HCT116 (cell line): ENCODE results near the gene BNIP1. TPM values are rescaled to one million over a fixed set of nuclear protein-coding genes. Genes with fewer than 3 reads are reported as not detected.

ENCODE experiments used
- ATAC-seq: fragments of 200-7000 bp; cut with Tn5 transposase; 2 replicates; pipeline ENCODE4 v1.9.1; 2020; ENCODE audit warnings: mild to moderate bottlenecking, moderate library complexity
- BruUV-seq: library from RNA; stranded (reverse); fragments of 400-500 nt; replicated peaks from 2 replicates; lab custom pipeline; 2021; lab: Mats Ljungman, UMichigan
- CTCF ChIA-PET: fragments of 300-600 bp; sonication (Branson Sonifier 250); formaldehyde crosslinking; loops from one replicate; lab custom pipeline; 2021; ENCODE audit warnings: antibody characterized with exemption; lab: Charles Lee
- POLR2A ChIA-PET: fragments of 300-600, 350-600 bp; sonication (Branson Sonifier 250); formaldehyde crosslinking; loops from one replicate; lab custom pipeline; 2021; ENCODE audit warnings: antibody characterized with exemption; lab: Charles Lee
- RAD21 ChIA-PET, 2 experiments: fragments of 300-600 bp; sonication (Branson Sonifier 250); formaldehyde crosslinking; loops; one replicate each; lab custom pipeline; 2023; ENCODE audit warnings: low total read pairs in 2 of 2; ENCODE audit not compliant: uncharacterized antibody in 2 of 2, unreplicated experiment in 2 of 2, low non-redundant PET in 1 of 2; lab: Charles Lee
- DNase-seq: peaks from one replicate; pipeline ENCODE4 v3.0.0-alpha.2; 2010; ENCODE audit warnings: low read depth, low spot score
- H2AFZ ChIP-seq: fragments of 200-600 bp; shearing (Covaris generic), sonication (generic); 2 replicates; pipeline ENCODE4 v1.6.1; 2017; ENCODE audit warnings: low read depth, mixed run types, mixed read lengths, antibody characterized with exemption, low read length; ENCODE audit not compliant: poor library complexity, severe bottlenecking
- H3K27ac ChIP-seq: 2 replicates; pipeline ENCODE4 v1.5.1; 2012; ENCODE audit warnings: low read depth, low read length
- H3K27me3 ChIP-seq: fragments of 200-600 bp; sonication (generic); 2 replicates; pipeline ENCODE4 v1.6.1; 2016; ENCODE audit warnings: mixed run types, low read length, mixed read lengths; ENCODE audit not compliant: insufficient read depth
- H3K36me3 ChIP-seq, 2 experiments: fragments of 200-500 bp in 1 of 2; fragments of 200-600 bp in 1 of 2; sonication (Bioruptor generic) in 1 of 2; sonication (generic) in 1 of 2; 2 replicates each; pipeline versions ENCODE4 v1.5.1 to v1.6.1; 2014 to 2016; ENCODE audit warnings: low read length in 2 of 2, inconsistent platforms in 1 of 2, mixed read lengths in 1 of 2, mixed run types in 1 of 2; ENCODE audit not compliant: insufficient read depth in 2 of 2, control insufficient read depth in 1 of 2
- H3K4me1 ChIP-seq, 2 experiments: fragments of 200-600 bp in 1 of 2; sonication (generic) in 1 of 2; 2 replicates each; pipeline versions ENCODE4 v1.5.1 to v1.6.1; 2012 to 2017; ENCODE audit warnings: low read length in 2 of 2, inconsistent platforms in 1 of 2, mild to moderate bottlenecking in 1 of 2, mixed read lengths in 1 of 2, mixed run types in 1 of 2, moderate library complexity in 1 of 2; ENCODE audit not compliant: insufficient read depth in 2 of 2, control insufficient read depth in 1 of 2
- H3K4me2 ChIP-seq: fragments of 200-600 bp; sonication (generic); 2 replicates; pipeline ENCODE4 v1.6.1; 2017; ENCODE audit warnings: mixed run types, low read length, mixed read lengths
- H3K4me3 ChIP-seq, 2 experiments: fragments of 200-600 bp in 1 of 2; sonication (generic) in 1 of 2; replicated peaks in 1 of 2; 2 replicates each; pipeline ENCODE4 v1.5.1; 2011 to 2016; ENCODE audit warnings: low read length in 2 of 2, control low read depth in 1 of 2, low read depth in 1 of 2, mild to moderate bottlenecking in 1 of 2, mixed read lengths in 1 of 2, mixed run types in 1 of 2
- H3K79me2 ChIP-seq: fragments of 200-600 bp; sonication (generic); 2 replicates; pipeline ENCODE4 v1.6.1; 2017; ENCODE audit warnings: mild to moderate bottlenecking, mixed run types, low read length, moderate library complexity, mixed read lengths; ENCODE audit not compliant: insufficient read depth
- H3K9ac ChIP-seq: fragments of 200-600 bp; sonication (generic); 2 replicates; pipeline ENCODE4 v1.6.1; 2016; ENCODE audit warnings: low read length, mixed read lengths
- H3K9me2 ChIP-seq: fragments of 200-600 bp; sonication (generic), shearing (Covaris generic); 2 replicates; pipeline ENCODE4 v1.6.1; 2017; ENCODE audit warnings: mixed run types, mild to moderate bottlenecking, moderate library complexity; ENCODE audit not compliant: insufficient read depth
- H3K9me3 ChIP-seq, 2 experiments: fragments of 200-500 bp in 1 of 2; fragments of 200-600 bp in 1 of 2; sonication (Bioruptor generic) in 1 of 2; sonication (generic) in 1 of 2; 2 replicates each; pipeline ENCODE4 v1.6.1; 2014 to 2017; ENCODE audit warnings: low read length in 2 of 2, mixed read lengths in 2 of 2, inconsistent platforms in 1 of 2, low read depth in 1 of 2, mild to moderate bottlenecking in 1 of 2, mixed run types in 1 of 2, moderate library complexity in 1 of 2; ENCODE audit not compliant: control insufficient read depth in 1 of 2, insufficient read depth in 1 of 2
- H4K20me1 ChIP-seq: fragments of 200-600 bp; sonication (generic), shearing (Covaris generic); 2 replicates; pipeline ENCODE4 v1.6.1; 2017; ENCODE audit warnings: mixed run types, mild to moderate bottlenecking, moderate library complexity; ENCODE audit not compliant: insufficient read depth
- ATF3 ChIP-seq: IDR thresholded peaks from 2 replicates; pipeline ENCODE4 v1.6.1; 2012
- CBX3 ChIP-seq: IDR thresholded peaks from 2 replicates; pipeline ENCODE4 v1.6.1; 2012; ENCODE audit warnings: low read depth
- CEBPB ChIP-seq: IDR thresholded peaks from 2 replicates; pipeline ENCODE4 v1.6.1; 2012; ENCODE audit warnings: low read depth
- CTCF ChIP-seq, 3 experiments: fragments of 200-600 bp in 1 of 3; sonication (generic) in 1 of 3; IDR thresholded peaks in 2 of 3; conservative IDR thresholded peaks in 1 of 3; 2 replicates each; pipeline ENCODE4 v1.5.1; 2012 to 2017; ENCODE audit warnings: low read depth in 2 of 3, low read length in 2 of 3, antibody characterized with exemption in 1 of 3, borderline replicate concordance in 1 of 3, control low read depth in 1 of 3, mild to moderate bottlenecking in 1 of 3, mixed read lengths in 1 of 3, mixed run types in 1 of 3, moderate library complexity in 1 of 3; ENCODE audit not compliant: insufficient read depth in 1 of 3
- EGR1 ChIP-seq: IDR thresholded peaks from 2 replicates; pipeline ENCODE4 v1.6.1; 2012; ENCODE audit warnings: low read depth
- EZH2 ChIP-seq: fragments of 200-600 bp; sonication (generic); IDR thresholded peaks from 2 replicates; pipeline ENCODE4 v1.6.1; 2017; ENCODE audit warnings: antibody characterized with exemption, mixed run types
- EZH2phosphoT487 ChIP-seq: fragments of 200-600 bp; IDR thresholded peaks from 2 replicates; pipeline ENCODE4 v1.6.1; 2018; ENCODE audit warnings: antibody characterized with exemption, borderline replicate concordance
- FOSL1 ChIP-seq: IDR thresholded peaks from 2 replicates; pipeline ENCODE4 v1.6.1; 2012; ENCODE audit warnings: low read depth
- MAX ChIP-seq: IDR thresholded peaks from 2 replicates; pipeline ENCODE4 v1.6.1; 2012
- POLR2A ChIP-seq: IDR thresholded peaks from 2 replicates; pipeline ENCODE4 v1.7.0; 2011; ENCODE audit warnings: borderline replicate concordance; ENCODE audit not compliant: insufficient read depth, insufficient read length; ENCODE audit errors: extremely low read depth
- REST ChIP-seq: IDR thresholded peaks from 2 replicates; pipeline ENCODE4 v1.6.1; 2012; ENCODE audit warnings: low read depth
- SIN3A ChIP-seq: IDR thresholded peaks from 2 replicates; pipeline ENCODE4 v1.6.1; 2012; ENCODE audit warnings: low read depth
- SRF ChIP-seq: IDR thresholded peaks from 2 replicates; pipeline ENCODE4 v1.6.1; 2012; ENCODE audit warnings: low read depth
- TCF7L2 ChIP-seq: IDR thresholded peaks from 2 replicates; pipeline ENCODE4 v1.7.0; 2011; ENCODE audit warnings: borderline replicate concordance, inconsistent platforms; ENCODE audit not compliant: insufficient read depth, insufficient read length; ENCODE audit errors: extremely low read depth
- YY1 ChIP-seq: IDR thresholded peaks from 2 replicates; pipeline ENCODE4 v1.6.1; 2011; ENCODE audit warnings: low read length, low read depth, moderate library complexity, mild to moderate bottlenecking; ENCODE audit not compliant: insufficient replicate concordance; ENCODE audit errors: extremely low read depth
- ZBTB33 ChIP-seq: IDR thresholded peaks from 2 replicates; pipeline ENCODE4 v1.6.1; 2011; ENCODE audit warnings: mild to moderate bottlenecking, low read length, moderate library complexity; ENCODE audit not compliant: insufficient replicate concordance; ENCODE audit errors: extremely low read depth
- ZFX ChIP-seq: fragments of 450-650 bp; IDR thresholded peaks from 2 replicates; pipeline ENCODE4 v1.6.1; 2017
- ZNF274 ChIP-seq: fragments of 200-500 bp; sonication (Bioruptor generic); IDR thresholded peaks from 2 replicates; pipeline ENCODE4 v1.6.1; 2014; ENCODE audit warnings: mild to moderate bottlenecking, low read depth, low read length, inconsistent platforms
- intact Hi-C: fragments of 100-400 bp; cut with micrococcal nuclease; formaldehyde crosslinking; loops from 2 replicates; pipeline ENCODE4 v1.10.0; 2022
- total RNA-seq: library from RNA; stranded (reverse); gene quantifications from one replicate; pipeline ENCODE4 v1.2.1, GENCODE V29; 2021; ENCODE audit not compliant: unreplicated experiment

The BNIP1 gene
- total RNA-seq, 1 experiment from 2014 or later, result 18.6 TPM

GRCh38 chr5:173163219-173163618, 18.9 kb downstream of the BNIP1 start:
- no peak for ATAC-seq
- H3K4me2 ChIP-seq, result no peak overlapping the region
- no TSS peak for BruUV-seq
- H3K4me1 ChIP-seq, result no peaks in the 10 kb centered on the region
- no peaks in the 10 kb centered on the region for H4K20me1 ChIP-seq
- H3K27me3 ChIP-seq, result no peaks in the 10 kb centered on the region
- no peak overlapping the region for H3K9ac ChIP-seq
- intact Hi-C loops, result no loop called here
- H3K4me3 ChIP-seq, result no peak overlapping the region
- RAD21 ChIA-PET, result no interaction called here
- no peaks in the 10 kb centered on the region for H3K79me2 ChIP-seq
- H3K9me3 ChIP-seq, result no peaks in the 10 kb centered on the region
- H3K9me2 ChIP-seq, result no peaks in the 10 kb centered on the region
- TF ChIP-seq CTCF (IDR thresholded peaks at IDR 0.05 in 2 of 3, conservative IDR thresholded peaks at IDR 0.05 in 1 of 3; ENCODE audit: borderline replicate concordance in 1 of 3, insufficient read depth in 1 of 3, low read depth in 2 of 3, low read length in 2 of 3), result no peak
- no peak for TF ChIP-seq POLR2A
- TF ChIP-seq YY1, result no peak
- TF ChIP-seq FOSL1, result no peak
- no peak for TF ChIP-seq TCF7L2
- TF ChIP-seq ZNF274, result no peak
- no peak for TF ChIP-seq SIN3A
- TF ChIP-seq CBX3, result no peak
- TF ChIP-seq REST, result no peak
- no peak for TF ChIP-seq ATF3
- TF ChIP-seq CEBPB, result no peak
- TF ChIP-seq ZFX, result no peak
- no peak for TF ChIP-seq MAX
- TF ChIP-seq SRF, result no peak
- no peak for TF ChIP-seq EZH2phosphoT487
- TF ChIP-seq EGR1, result no peak
- TF ChIP-seq ZBTB33, result no peak
- TF ChIP-seq EZH2, result no peak
- TF ChIP-seq, all 23 proteins: peak for 0
- DNase-seq, result no peak
- ChIA-PET CTCF (interaction anchor here (1.2 kb wide), 1 partner anchor 168 kb away, joined by 3 read pairs; no protein-coding TSS in a partner anchor), POLR2A (no interaction called here)
- H2AFZ ChIP-seq, result no peak overlapping the region
- peaks cover 0 to 7% of the 10 kb centered on the region in 2 experiments; a peak in 2 of 4 replicates for H3K36me3 ChIP-seq
- no peak overlapping the region for H3K27ac ChIP-seq
